PC-3 (cell line): ENCODE results near the gene AFAP1L2.

Experiments
- EZH2 ChIP-seq: fragments of 300-600 bp; sonication (generic); IDR thresholded peaks from one replicate; pipeline ENCODE4 v1.6.1; 2017; ENCODE audit warnings: antibody characterized with exemption, mild to moderate bottlenecking, low read length; ENCODE audit not compliant: unreplicated experiment
- TF ChIP-seq, protein P1 (sequence below): fragments of 300-600 bp; sonication (generic); conservative IDR thresholded peaks from 2 replicates; pipeline ENCODE4 v1.5.1; 2017; ENCODE audit warnings: antibody characterized with exemption, low read depth, mild to moderate bottlenecking, low read length

- TF ChIP-seq, protein P1, sequence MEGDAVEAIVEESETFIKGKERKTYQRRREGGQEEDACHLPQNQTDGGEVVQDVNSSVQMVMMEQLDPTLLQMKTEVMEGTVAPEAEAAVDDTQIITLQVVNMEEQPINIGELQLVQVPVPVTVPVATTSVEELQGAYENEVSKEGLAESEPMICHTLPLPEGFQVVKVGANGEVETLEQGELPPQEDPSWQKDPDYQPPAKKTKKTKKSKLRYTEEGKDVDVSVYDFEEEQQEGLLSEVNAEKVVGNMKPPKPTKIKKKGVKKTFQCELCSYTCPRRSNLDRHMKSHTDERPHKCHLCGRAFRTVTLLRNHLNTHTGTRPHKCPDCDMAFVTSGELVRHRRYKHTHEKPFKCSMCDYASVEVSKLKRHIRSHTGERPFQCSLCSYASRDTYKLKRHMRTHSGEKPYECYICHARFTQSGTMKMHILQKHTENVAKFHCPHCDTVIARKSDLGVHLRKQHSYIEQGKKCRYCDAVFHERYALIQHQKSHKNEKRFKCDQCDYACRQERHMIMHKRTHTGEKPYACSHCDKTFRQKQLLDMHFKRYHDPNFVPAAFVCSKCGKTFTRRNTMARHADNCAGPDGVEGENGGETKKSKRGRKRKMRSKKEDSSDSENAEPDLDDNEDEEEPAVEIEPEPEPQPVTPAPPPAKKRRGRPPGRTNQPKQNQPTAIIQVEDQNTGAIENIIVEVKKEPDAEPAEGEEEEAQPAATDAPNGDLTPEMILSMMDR, result no peak
- TF ChIP-seq EZH2, result no peak
These were observed 129.5 kb downstream of the AFAP1L2 start for GRCh38 chr10:114274616-114275453.
